Measurements from ENCODE around the gene STRBP. TPM values are rescaled to one million over a fixed set of nuclear protein-coding genes. Genes with fewer than 3 reads are reported as not detected.

The STRBP gene
- total RNA-seq, 1 experiment from 2014 or later, result 96.3 TPM

GRCh38 chr9:123175854-123176629, 92.3 kb downstream of the STRBP start:
- peaks cover 19% of the 10 kb centered on the region for H3K36me3 Mint-ChIP-seq
- POLR2A ChIA-PET, result interaction anchor here (0.5 kb wide), 1 partner anchor 10 kb away, joined by 3 read pairs; no protein-coding TSS in a partner anchor

More at GRCh38 chr9:123175854-123176629, 92.3 kb downstream of the STRBP start:
- TF ChIP-seq IRF2 (CRISPR knock-in tag; IDR thresholded peaks at IDR 0.05; ENCODE audit: borderline replicate concordance, low read depth) (no peak), ZNF423 (CRISPR knock-in tag; IDR thresholded peaks at IDR 0.05) (no peak), RELA (CRISPR knock-in tag; IDR thresholded peaks at IDR 0.05; ENCODE audit: borderline replicate concordance) (no peak), ZNF416 (CRISPR knock-in tag; IDR thresholded peaks at IDR 0.05) (no peak), CREM (CRISPR knock-in tag; IDR thresholded peaks at IDR 0.05) (no peak), ATF6 (CRISPR knock-in tag; IDR thresholded peaks at IDR 0.05) (no peak), MAX (CRISPR knock-in tag; IDR thresholded peaks at IDR 0.05) (no peak), ZNF232 (CRISPR knock-in tag; IDR thresholded peaks at IDR 0.05) (no peak), HMGXB4 (CRISPR knock-in tag; IDR thresholded peaks at IDR 0.05) (no peak), HMGA2 (CRISPR knock-in tag; IDR thresholded peaks at IDR 0.05) (no peak), NR2C2 (CRISPR knock-in tag; IDR thresholded peaks at IDR 0.05) (no peak), ATF2 (CRISPR knock-in tag; IDR thresholded peaks at IDR 0.05; ENCODE audit: borderline replicate concordance, low read depth) (no peak), ZBTB43 (CRISPR knock-in tag; IDR thresholded peaks at IDR 0.05) (no peak), TP53 (CRISPR knock-in tag; IDR thresholded peaks at IDR 0.05) (no peak)
- TF ChIP-seq, protein P1, sequence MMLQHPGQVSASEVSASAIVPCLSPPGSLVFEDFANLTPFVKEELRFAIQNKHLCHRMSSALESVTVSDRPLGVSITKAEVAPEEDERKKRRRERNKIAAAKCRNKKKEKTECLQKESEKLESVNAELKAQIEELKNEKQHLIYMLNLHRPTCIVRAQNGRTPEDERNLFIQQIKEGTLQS (CRISPR knock-in tag; conservative IDR thresholded peaks at IDR 0.05), result no peak
- TF ChIP-seq, protein P2, sequence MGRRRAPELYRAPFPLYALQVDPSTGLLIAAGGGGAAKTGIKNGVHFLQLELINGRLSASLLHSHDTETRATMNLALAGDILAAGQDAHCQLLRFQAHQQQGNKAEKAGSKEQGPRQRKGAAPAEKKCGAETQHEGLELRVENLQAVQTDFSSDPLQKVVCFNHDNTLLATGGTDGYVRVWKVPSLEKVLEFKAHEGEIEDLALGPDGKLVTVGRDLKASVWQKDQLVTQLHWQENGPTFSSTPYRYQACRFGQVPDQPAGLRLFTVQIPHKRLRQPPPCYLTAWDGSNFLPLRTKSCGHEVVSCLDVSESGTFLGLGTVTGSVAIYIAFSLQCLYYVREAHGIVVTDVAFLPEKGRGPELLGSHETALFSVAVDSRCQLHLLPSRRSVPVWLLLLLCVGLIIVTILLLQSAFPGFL (CRISPR knock-in tag; IDR thresholded peaks at IDR 0.05; ENCODE audit: borderline replicate concordance), result no peak
- CTCF ChIA-PET, result no interaction called here
- peaks cover 72% of the 10 kb centered on the region for H3K4me1 Mint-ChIP-seq
- no peak for ATAC-seq
- DNase-seq (ENCODE audit: low spot score), result no peak
- H3K27ac Mint-ChIP-seq, result peak overlapping the region; percentile 96
- H3K27me3 Mint-ChIP-seq (ENCODE audit: low read depth), result no peaks in the 10 kb centered on the region
- no peaks in the 10 kb centered on the region for H3K9me3 Mint-ChIP-seq
- peak overlapping the region; percentile 9 for H3K4me3 Mint-ChIP-seq
